Upper lobe of left lung (tissue), 4 donors: Measurements from ENCODE around the gene LPAR4.

ENCODE experiments used
- CTCF ChIP-seq, 6 experiments: fragments of 450-650 bp in 4 of 6; fragments of 200-600 bp in 2 of 6; sonication (generic) in 2 of 6; IDR thresholded peaks; one replicate each; pipeline ENCODE4 v1.5.1; 2016 to 2019; ENCODE audit warnings: antibody characterized with exemption in 6 of 6
- EP300 ChIP-seq, 4 donors: sonication (generic); formaldehyde crosslinking; IDR thresholded peaks; one replicate each; pipeline ENCODE4 v1.5.1; 2017; ENCODE audit warnings: antibody characterized with exemption in 4 of 4, control low read depth in 2 of 4
- POLR2AphosphoS5 ChIP-seq, 2 donors: sonication (generic); formaldehyde crosslinking; IDR thresholded peaks; one replicate each; pipeline ENCODE4 v1.5.1; 2017; ENCODE audit warnings: antibody characterized with exemption in 2 of 2

DNA sequence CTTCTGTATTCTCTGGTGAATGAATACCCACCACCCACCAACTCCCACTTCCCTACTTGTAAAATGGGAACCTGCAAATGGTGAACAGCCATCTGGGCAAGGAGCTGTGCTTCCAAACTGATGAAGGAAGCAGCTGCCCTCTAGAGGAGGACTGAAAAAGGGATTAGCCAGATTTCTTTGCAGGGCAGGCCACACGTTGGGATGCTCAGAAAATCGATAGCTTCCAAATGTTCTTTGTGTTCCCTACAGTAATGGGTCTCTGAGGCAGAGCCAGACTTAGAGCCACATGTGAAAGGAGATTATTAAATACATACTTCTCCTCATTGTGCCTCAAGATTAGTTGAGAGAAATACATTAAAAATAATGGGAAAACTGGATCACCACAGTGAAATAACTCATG lies 39.3 kb upstream of the LPAR4 start:
- no peak for TF ChIP-seq POLR2AphosphoS5 (IDR thresholded peaks at IDR 0.05)
- no peak for TF ChIP-seq EP300 (IDR thresholded peaks at IDR 0.05)
- peak in 2 of 6 experiments; percentile 12 to 14 for TF ChIP-seq CTCF (IDR thresholded peaks at IDR 0.05)
